GM19468 (cell line): ENCODE data around the gene SGCD.

Experiments used
- ATAC-seq: cut with Tn5 transposase; IDR thresholded peaks from one replicate; pipeline ENCODE4 v1.9.1; 2021; ENCODE audit warnings: mild to moderate bottlenecking, moderate library complexity, moderate number of reproducible peaks; ENCODE audit not compliant: unreplicated experiment; ENCODE audit errors: extremely low read depth

The SGCD gene

DNA sequence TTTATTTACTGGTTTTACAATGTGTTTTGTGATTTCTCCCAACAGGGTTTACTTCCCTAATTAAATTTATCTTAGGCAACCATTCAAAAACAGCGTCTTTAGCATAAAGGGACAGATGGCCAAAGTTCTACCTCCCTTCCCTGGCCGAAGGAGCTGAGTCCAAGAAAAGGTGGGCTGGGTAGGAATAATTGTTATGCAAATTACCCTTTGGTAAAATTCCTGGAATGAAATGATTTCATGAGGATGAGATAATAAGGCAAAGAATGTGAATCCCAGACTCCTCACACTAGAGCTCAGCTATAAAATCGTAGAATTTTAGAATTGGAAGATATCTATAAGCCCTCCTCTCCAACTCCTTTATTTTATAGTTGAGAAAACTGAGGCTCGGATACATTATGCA lies 119.6 kb downstream of the SGCD start:
- no peak for ATAC-seq

DNA sequence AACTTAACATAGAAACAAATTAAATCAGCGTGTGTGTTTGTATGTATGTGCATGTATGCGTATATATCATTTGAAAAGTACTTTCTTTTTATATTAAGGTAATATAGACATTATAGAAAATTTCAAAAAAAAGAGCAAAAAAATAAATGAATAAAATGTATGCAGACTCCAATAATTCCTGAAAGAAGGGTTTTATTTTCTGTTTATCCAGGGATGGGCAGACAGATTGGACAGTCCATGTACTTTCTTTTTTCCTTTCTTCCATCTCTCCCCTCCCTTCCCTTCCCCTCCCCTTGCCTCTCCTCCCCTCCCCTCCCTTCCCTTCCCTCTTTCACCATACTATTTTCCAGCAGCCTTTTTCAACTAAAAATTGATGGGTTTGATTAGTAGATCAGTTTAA lies 123.8 kb downstream of the SGCD start:
- no peak for ATAC-seq

DNA sequence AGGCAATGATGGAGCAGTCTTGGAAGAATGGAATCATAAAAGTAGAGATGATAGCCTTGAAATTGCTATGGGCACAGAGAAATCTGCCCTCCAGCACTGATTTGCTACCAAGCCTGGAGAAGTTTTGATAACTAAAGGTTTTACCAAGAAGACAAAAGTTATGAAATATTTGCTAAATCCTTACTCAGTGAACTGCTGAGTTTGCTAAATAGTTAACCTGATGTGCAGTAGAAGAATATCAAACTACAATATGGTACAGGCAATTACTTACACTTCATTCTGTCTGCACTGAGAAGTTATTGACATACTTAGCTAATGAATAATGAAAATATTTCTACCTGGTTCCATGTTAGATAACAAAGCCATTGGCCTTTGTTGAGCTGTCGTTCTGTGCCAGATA lies 124.5 kb downstream of the SGCD start:
- no peak for ATAC-seq

DNA sequence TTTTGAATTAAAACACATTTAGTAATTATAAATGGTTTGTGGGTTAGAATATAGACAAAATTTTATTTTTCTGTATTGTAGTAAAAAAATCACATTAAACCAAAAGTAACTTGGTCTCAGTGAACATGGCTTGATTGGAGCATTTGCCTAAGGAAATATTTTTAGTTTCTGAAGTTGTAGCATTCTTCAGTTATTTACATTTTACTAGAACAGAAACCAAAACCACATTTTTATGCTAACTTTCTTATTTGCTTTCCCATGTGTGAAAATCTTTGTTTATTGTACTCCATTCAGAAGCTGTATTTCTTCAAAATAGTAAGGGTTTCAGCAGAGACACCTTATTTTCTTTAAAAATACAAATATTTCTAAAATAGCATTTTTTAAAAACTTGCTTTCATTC lies 129.9 kb downstream of the SGCD start:
- ATAC-seq: no peak

DNA sequence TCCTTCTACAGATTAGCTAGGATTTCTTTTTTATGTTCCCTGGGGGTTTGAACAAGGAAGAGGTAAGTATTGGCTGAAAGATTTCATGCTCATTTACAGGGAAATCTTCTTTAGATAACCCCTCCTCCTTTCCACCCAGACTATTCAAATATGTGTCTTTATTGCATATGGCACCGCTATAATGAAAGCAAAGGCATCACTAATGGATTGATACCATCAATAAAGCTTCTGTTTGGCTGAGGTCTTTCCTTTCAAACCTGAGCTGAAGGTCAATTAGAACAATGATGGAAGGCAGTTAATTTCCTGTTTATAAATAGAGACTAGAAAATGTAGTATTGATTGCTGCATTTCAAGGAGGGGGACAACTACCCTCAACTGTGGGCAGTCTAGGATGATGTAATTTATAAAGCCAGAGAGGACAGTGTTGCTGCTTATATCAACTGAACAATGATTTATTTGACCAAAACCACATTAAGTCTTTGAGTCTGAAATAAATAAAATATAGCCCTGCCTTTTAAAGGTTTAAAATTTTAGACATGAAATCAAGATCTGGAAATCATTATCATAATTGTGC lies 132.9 kb downstream of the SGCD start:
- ATAC-seq: no peak

DNA sequence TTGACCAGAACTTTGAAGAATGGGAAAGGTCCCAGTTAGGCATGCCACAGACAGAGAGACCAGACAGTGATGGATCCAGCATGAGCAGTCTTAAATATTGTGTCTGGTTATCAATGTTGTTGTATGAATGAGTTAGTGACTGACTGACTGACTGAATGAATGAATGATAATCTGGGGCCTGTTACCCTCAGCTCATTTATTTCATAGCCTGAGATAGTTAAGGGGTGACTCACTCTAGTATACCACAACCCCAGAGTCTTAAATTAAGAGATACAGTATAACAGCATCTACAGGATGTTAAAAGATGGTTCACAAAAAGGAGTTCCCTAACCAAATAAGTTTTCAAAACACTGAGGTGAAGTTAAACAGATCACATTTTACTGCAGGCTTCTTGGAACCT lies 133.5 kb downstream of the SGCD start:
- no peak for ATAC-seq

DNA sequence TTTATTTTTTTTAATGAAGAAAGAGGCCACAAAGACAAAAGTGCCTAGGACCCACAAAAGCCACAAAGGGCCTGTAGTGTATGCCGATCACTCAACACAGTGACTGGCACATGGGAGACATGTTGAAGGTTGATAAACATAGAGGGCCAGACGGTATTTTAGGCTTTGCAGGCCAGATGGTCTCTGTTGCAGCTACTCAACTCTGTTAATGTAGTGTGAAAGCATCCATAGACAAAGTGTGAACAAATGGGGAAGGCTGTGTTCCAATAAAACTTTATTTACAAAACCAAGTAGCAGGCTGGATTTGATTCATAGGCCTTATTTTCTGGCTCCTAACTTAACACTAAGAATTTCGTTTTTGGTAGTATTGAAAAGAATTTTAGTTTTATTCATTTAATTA lies 139.9 kb downstream of the SGCD start:
- ATAC-seq: no peak

DNA sequence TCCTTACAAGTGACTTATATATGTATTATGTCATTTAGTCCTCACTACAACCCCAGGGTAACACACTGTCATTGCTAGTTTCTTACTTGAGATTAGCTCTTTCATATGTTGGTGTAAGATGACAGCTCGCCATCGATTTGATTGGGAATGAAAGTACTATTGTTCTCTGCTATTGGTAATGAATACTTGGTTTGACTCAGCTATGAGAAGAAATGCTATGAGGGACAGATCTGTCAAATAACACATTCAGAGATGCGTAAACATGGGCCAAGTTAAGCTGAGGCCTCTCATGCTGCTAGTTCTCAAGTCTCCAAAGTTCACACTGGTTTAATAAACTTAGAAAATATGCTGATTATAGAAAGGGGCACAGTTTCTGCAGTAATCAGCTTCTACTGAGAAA lies 142.7 kb downstream of the SGCD start:
- ATAC-seq: no peak

DNA sequence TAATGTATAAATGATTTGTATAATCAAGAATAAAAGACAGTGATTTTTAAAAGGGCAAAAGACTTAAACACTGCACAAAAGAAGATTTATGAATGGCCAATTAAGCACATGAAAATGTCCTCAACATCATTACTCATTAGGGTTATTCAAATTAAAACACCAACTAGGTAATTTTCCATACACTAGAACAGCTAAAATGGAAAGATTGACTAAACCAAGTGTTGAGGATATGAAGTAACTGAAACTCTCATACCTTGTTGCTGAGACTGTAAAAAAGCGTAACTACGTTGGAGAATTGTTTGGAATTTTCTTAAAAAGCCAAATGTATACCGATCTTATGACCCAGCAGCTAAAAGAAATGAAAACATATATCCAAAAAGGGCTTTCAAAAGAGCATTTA lies 144.9 kb downstream of the SGCD start:
- ATAC-seq: no peak

DNA sequence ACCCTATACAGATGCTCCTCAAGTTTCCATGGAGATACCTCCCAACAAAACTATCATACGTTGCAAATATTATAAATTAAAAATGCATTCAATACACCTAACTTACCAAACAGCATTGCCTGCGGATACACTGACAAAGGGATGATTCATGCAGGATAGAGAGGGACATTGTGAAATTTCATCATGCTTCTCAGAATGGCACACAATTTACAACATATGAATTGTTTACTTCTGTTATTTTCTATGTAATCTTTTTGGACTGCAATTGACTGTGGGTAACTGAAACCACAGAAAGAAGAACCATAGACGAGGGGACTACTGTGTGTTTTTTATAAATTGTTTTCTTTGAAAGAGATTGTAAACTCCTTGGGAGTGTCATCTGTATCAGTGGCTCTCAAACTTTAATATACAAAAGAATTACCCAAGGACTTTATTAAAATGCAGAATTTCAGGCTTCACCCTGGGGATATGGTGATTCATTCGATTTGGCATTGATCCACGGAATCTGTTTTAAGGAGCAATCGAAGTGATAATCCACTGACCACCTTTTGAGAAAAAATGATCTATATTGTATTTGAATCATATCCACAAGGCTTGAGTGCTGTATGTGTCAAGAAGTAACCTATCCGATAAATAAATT lies 146.4 kb downstream of the SGCD start:
- no peak for ATAC-seq

DNA sequence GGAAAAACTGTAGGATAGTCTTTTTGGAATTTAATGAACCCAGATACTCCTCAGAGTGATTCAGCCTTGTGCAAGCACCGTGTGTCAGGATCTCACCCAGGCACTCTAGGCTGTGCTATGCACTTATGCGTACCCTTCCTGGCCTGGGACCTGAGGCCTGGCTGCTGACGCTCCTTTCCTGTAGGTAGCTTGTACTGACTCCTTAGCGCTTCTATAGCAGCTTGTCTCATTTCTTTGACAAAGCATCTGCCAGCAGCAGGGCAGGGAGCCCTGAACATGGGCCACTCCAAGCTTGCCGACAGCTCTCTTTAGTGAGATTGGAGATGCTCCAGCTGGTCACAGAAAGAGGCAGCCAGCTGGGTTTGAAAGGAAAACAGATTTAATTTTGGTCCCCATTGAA lies 147.3 kb downstream of the SGCD start:
- ATAC-seq: no peak

DNA sequence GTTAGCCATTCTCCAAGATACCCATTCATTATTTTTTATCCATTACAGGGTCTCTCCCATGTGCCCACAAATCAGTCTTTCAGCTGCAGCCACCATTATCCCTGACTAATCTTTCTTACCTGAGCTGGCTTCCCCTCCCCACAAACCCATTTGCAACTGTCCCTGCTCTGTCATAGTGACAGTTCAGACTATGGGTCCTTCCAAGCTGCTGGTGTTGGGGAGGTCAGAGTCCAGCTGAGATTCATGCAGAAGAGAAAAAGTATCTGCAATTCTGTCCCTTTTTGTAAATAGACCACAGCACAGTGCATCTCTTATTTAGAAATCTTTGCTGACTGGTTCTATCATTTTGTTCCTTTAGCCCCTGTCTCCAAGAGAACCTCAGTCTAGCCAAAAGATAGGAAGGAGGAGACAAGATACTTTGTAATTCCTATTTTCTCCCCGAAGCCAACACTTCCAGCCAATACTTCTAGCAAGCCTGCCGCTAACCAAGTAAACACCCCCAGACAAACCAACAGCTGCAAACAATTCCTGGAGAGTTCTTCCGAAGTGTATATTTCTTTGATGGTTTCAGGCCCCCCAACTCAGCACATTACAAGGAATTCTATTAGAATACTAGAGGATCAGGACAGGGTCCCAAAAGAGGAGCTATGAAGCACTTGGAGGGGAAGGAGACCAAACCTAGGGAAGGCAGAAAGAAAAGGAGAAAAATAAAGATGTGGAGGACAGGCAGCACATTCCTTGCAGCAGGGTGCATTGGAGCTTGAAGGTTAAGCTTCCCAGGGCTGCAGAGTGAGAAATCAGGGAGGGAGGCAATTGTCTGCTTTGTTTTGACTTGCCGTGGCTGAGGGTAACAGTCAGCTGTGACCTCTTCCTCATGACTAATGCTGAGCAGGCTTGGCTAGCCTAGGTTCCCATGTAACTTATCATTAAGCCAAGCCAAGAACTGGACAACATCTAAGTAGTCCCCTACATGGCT lies 148.5 kb downstream of the SGCD start:
- no peak for ATAC-seq

DNA sequence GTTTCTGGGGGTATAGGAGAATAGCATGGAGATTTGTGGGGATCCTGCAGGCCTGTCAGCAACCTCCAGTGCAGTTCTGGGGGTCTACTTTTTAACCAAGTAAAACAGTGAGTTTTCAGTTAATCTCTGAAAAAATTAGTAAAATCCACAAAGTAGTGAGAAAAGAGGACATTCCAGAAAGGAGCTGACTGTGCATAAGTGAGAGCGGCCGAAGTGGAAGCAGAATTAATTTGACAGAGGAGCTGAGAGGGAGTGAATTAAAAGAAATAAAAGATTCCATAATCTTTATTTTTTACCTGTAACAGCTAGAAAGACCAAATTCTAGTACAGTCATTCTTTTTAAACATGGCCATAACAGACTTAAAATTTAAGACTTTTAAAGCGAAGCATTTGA lies 149.2 kb downstream of the SGCD start:
- ATAC-seq: no peak

DNA sequence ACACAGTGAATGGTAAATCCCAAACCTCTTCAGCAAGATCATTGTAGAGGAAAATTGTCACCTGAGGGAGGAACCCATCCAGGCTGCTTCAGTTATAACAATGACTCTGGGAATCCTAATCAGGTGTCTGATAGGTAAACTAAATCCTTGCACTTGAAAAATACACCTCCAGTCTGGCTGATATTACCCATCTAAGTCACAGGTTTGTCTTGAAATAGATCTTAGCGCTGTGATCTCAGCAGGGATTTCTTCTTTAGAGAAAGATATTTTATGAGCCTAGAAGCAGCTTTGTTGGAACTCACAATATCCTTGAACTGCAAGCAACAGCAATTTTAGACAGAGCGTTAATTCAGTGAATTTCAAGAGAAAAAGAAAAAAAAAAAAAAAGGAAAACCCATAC lies 149.7 kb downstream of the SGCD start:
- no peak for ATAC-seq

DNA sequence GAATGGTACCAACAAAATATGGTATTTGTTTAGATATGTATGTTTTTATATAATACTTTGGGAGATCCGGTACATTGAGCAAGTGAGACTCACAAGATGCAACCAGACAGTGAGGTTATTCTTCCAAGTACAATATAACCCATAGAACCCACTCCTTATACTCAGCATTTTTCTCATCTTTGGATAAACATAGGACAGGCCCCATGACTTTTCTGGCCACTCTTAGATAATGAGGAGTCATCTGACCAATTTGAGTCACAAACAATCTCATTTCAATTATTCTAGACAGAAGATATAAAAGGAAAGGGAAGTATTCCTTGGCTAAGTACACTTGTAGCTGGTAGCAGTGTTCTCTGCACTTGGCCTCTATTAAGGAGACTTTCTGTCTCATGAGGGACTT lies 150.2 kb downstream of the SGCD start:
- ATAC-seq: no peak

DNA sequence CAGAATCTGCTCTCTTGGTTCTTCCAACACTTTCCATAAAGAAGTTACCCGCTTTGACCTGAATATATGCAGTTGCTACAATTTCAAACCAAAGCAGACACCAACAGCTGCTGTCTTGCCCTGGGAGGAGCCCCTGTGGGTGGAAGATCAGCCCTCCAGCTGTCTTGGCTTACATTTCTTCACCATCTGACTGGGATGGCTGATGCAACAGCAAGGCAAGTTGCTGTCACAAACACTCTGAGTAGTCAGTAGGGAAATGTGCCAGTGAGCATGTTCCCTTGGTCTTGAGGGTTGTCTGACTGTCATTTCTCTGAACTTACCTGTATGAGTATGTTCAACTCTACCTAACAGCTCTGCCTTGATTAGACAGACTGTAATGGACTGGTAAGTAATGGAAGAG lies 152.9 kb downstream of the SGCD start:
- ATAC-seq: no peak

DNA sequence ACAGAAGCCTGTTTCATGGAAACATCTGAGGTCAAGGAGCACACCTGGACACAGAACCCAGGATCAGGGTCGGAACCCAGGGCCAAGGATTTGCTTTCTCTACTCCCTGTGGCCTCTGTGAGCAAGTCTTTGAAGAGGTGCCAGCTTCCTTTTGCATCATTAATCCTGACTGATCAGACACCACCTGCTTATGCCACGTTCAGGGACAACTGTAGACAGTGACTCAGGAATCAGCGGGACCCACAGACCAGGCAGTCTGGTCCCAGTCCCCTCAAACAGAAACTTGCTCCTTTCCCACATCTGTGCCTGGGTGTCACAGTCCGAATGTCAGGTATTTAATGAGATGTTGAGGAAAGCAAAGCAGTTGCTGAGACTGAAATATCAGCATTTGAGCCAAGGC lies 154.8 kb downstream of the SGCD start:
- no peak for ATAC-seq

DNA sequence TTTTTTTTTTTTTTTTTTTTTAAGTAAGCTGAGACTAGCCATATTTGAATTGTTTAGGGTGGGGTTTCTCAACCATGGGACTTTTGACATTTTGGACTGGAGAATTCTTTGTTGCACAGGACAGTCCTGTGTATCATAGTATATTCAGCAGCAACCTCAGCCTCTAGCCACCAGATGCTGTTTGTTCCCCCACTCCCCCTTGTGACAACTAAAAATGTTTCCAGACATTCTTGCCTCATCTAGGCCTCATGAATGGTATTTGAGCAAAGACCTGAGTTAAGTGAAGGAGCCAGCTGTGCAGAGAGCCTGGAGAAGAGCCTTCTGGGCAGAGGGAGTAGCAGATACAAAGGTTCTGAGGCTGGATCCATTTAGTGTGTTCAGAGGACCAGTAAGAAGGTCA lies 155.9 kb downstream of the SGCD start:
- no peak for ATAC-seq

DNA sequence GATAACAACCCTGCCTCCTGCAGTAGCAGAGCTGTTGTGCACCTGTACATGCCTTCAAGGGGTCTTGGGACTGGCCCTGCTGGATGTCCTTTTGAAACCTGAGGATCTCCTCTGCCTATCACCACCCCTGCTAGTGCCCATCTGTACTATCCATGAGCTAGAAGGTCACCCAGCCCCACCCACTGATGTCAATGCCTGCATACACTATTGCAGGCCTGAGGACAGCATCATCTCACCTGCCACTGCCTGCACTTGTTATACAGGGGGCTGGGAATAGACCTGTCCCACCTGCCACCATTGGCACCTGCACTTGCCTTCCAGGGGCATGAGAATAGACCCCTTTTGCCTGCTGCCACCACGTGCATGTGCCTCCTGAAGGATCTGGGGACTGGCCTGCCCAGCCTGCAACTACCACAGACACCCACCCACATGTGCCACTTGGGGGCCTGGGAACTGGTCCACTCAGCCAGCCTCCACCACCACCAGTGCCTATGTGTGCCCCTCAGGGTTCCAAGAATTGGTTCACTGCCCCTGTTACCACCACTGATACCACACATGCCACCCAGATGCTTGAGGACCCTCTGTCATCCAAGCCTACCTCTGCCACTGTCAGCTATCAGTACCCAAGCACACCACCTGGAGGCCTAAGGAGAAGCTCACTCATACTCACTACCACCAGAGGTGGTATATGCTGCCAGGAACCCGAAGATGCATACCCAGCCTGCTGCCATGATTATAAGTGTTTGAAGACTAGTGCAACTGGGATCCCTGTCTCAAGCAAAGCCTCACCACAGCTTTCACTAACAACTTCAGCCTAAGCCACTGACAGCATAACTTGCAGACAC lies 159.7 kb downstream of the SGCD start:
- no peak for ATAC-seq

DNA sequence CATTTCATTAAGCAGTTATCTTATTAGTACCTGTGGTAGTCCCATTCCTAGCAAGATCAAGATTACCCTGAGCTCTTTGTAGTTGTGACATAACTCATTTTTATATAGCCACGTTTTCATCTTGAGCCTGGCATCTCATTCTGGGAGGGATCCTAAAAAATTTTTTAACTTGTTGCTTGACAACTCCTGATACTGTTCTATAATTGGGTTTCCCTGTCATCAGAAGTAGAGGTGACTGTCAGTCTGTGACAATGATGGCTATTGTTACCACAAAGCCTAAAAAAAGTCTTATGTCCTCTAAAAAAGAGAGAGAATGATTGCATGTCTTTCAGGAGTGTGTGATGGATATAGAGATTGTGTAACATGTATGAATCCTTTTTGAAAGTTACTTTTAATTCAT lies 164.8 kb downstream of the SGCD start:
- ATAC-seq: no peak

DNA sequence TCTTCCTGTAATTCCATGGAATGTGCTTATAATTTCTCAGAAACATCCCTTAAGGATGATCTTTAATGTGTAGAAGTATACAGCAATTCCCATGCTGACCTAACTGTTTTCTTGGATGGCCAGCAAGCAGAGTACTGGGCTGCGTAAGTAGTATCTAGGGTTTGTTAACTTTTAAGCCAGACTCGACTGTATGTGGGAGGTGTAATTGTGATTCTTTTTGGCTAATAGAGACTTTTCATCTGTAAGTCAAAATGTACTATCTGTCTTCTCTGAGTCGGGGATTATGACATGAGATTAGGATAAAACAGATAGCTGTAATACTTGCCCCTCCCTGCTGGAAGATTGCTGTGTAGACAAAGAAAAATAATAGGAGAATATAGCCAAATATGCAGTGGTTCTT lies 169.3 kb downstream of the SGCD start:
- no peak for ATAC-seq
